Endothelial cell of hepatic sinusoid (primary cell): ENCODE data around the gene CHIA.
"Not testable (repeated sequence)": the region's sequence is repeated elsewhere in the genome, so short reads cannot be mapped to it uniquely, and the experiment has no call there.

Experiments
- in situ Hi-C: cut with HindIII; loops from 2 replicates; pipeline ENCODE4 v1.10.0; 2017; ENCODE audit warnings: low sequenced_read_pairs

CHIA gene

GRCh38 chr1:111283838-111284237 is 6.8 kb upstream of the CHIA start:
- in situ Hi-C loops: no loop called here

GRCh38 chr1:111285879-111286278 is 4.8 kb upstream of the CHIA start:
- in situ Hi-C loops: loop anchor here (5.0 kb wide), 1 partner anchor 49 kb away; no protein-coding TSS in a partner anchor

DNA sequence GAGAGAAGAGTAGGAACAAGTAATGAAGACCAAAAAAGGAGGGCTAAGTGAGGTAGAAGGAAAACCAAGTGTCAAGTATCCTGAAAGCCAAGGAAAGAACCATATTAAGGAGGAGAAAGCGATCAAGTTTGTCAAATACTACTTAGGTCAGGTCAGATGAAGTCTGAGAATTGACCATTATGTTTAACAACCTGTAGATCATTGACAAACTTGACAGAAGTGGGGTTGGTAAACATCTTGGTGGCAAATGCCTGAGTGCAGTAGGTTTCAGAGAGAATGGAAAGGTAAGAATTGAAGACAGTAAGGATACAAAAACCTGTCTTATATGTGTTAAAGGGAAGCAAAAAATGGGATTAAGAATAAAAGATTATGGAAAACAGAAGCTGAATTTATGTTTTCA is 3.7 kb upstream of the CHIA start:
- in situ Hi-C loops: loop anchor here (5.0 kb wide), 1 partner anchor 50 kb away; no protein-coding TSS in a partner anchor

DNA sequence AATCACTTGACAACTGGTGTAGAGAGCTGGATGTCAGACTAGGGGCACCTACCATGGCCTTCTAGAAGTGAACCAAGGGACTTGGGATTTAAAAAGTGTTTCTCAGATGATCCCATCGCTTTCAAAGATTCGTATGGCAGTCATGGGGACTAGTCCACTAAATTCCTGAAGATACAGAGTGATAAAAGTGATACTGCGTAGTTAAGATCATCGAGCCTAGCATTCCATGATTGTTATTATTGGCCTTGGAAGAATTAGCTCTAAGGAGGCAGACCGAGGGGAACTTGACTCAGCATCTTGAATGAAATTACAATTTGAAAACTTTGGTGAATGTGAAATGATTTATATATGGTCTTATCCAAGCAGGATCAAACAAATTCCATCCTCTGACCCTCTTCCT is 1.3 kb upstream of the CHIA start:
- in situ Hi-C loops: loop anchor here (5.0 kb wide), 1 partner anchor 52 kb away; no protein-coding TSS in a partner anchor

GRCh38 chr1:111290104-111290503 is 547 bp upstream of the CHIA start:
- in situ Hi-C loops: no loop called here

GRCh38 chr1:111294390-111294789 is 3.7 kb downstream of the CHIA start:
- in situ Hi-C loops: no loop called here

DNA sequence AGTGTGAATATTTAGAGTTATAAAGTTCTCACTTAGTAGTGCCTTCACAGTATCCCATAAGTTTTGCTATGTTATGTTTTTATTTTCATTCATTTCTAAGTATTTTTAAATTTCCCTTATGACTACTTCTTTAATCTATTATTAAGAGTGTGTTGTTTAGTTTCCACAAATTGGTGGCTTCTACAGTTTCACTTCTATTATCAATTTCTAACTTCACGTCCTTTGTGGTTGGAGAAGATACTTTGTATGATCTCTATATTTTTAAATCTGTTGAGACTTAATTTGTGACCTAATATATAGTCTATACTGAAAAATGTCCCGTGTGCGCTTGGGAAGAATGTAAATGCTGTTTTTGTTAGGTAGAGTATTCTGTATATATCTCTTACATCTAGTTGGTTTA is 11.7 kb downstream of the CHIA start:
- in situ Hi-C loops: no loop called here

DNA sequence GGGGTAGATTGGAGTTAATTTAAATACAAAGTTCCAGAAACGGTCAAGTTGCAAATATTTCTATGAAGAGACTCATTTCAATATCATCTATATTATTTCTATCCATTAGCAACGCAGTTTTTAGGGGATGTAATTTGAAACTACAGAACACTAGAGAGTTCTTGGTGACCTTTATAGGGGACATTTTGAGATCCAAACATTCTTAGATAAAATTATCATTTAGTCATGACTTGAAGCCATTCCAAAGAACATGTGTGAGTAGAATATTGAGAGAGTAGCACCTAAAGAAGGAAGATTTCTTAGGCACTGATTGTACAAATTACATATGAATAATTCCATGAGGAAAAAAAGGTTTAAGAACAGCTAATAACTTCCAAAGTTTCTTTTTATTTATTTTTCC is 19.0 kb downstream of the CHIA start:
- in situ Hi-C loops: no loop called here

DNA sequence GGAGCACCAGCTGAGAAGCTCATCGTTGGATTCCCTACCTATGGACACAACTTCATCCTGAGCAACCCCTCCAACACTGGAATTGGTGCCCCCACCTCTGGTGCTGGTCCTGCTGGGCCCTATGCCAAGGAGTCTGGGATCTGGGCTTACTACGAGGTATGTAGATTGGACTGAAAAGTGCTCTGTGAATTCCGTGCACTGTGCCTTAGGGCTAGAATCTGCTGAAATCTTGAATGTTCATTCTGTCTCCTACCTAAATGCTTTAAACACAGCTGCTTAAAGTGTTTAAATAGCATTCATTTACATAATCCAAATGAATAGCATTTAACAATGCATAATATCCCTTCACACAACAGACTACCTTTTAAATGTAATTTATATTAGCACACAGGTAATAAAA is 27.9 kb downstream of the CHIA start:
- in situ Hi-C loops: no loop called here

DNA sequence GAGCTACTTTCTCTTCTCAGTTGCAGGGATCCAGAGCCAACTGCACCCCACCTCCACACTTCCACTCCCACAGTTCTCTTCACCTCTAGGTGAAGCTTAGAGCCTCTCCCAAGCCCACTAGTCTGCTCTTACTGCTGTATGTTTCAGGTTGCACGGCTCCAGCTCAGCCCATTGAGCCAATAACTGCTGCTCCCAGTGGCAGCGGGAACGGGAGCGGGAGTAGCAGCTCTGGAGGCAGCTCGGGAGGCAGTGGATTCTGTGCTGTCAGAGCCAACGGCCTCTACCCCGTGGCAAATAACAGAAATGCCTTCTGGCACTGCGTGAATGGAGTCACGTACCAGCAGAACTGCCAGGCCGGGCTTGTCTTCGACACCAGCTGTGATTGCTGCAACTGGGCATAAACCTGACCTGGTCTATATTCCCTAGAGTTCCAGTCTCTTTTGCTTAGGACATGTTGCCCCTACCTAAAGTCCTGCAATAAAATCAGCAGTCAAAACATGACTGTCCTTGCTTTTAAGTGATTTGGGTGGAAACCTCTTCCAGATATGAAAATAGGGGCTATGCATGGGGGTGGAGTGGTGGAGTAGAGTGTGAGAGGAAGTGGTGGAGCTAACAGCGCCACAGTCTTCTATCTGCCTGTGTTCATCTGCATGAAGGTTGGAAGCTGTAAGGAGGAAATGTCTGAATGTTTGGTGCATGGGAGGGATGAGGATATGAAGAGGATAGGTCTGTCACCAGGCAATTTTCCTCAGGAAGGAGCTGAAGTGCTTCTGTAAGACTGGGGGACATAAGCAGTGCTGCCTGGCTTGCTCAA is 29.6 kb downstream of the CHIA start:
- in situ Hi-C loops: no loop called here

DNA sequence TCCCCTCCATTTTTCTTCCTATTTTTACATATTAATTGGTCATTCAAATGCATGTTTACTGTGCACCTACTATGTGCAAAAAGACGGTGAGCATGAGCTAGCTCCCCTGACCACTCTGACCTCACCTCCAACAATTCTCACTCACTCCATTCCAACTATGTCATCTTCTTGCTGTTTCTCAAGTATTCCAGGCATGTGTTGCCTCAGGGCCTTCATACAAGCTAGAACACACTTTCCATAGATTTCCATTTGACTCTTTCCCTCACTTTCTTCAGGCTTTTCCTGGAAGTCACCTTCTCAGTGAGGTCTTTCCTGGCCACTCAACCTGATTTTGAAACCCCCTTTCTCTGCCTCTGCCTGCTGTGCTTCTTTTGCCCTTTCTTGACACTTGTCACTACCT is 32.6 kb downstream of the CHIA start:
- in situ Hi-C loops: no loop called here

DNA sequence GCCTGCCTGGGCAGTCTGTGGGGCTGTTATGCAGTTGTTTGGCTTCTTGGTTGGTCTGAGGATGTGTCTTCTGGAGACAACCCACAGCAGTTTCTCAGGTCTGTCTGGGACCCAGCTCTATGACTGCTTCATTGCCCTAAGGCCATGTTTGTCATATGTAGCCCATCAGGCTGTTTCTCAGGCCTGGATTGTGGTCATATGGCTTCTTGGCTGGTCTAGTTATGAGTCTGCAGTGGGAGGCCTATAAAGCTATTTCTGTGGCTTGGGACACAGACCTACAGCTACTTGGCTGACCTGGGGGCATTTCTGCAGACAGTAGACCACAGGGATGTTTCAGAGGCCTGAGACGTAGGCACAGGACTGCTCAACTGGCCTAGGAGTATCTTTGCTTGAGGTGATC is 41.5 kb downstream of the CHIA start:
- in situ Hi-C loops: no loop called here

DNA sequence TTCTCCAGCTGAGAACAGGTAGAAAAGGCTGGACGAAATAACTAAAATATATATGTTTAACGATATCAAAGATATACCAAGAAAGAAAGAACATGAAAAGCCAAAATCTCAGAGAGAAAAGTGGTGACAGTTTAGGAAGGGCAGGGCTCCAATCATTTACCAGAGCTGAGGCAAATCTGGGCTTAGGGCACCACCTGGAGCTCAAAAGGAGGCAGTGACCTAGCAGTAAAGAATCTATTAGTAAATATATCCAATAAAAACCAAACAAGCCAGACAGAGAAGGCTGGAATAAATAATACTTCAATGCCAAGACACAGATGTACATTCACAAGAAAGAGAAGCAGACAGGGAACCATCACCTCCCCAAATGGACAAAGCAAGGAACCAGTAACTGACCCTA is 43.5 kb downstream of the CHIA start:
- in situ Hi-C loops: no loop called here

GRCh38 chr1:111335214-111335877 is 44.7 kb downstream of the CHIA start:
- in situ Hi-C loops: not testable (repeated sequence)

DNA sequence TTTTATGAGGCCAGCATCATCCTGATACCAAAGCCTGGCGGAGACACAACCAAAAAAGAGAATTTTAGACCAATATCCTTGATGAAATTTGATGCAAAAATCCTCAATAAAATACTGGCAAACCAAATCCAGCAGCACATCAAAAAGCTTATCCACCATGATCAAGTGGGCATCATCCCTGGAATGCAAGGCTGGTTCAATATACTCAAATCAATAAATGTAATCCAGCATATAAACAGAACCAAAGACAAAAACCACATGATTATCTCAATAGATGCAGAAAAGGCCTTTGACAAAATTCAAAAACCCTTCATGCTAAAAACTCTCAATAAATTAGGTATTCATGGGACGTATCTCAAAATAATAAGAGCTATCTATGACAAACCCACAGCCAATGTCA is 48.2 kb downstream of the CHIA start:
- in situ Hi-C loops: not testable (repeated sequence)

GRCh38 chr1:111346089-111346885 is 55.6 kb downstream of the CHIA start:
- in situ Hi-C loops: no loop called here

DNA sequence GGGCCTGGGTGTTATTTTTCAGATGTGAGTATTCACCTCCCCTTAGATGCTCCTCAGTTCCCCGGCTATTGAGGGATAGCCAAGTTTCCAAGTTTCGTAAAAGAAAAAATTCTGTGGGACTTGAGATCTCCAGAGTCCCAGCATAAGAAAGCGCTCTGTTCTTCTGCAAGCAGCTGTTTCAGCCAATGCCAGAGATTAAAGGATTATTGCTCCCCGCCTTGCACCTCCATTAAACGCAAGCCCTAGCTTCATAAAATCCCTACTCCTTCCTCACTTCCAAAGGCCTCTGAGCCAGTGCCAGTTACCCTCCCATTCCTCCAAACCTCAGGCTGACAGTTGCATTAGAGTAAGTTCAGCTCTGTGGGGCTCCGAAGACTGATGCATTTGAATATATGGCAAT is 56.4 kb downstream of the CHIA start:
- in situ Hi-C loops: no loop called here

GRCh38 chr1:111351700-111352099 is 61.0 kb downstream of the CHIA start:
- in situ Hi-C loops: no loop called here

- in situ Hi-C loops: no loop called here
Observed at GRCh38 chr1:111354584-111354983, 63.9 kb downstream of the CHIA start.

- in situ Hi-C loops: no loop called here
Observed at GRCh38 chr1:111358964-111359363, 68.3 kb downstream of the CHIA start.

GRCh38 chr1:111359376-111359775 is 68.7 kb downstream of the CHIA start:
- in situ Hi-C loops: no loop called here
